HEK293T (cell line): ENCODE data around the gene OR52N4.

ENCODE experiments used
- ARNT ChIP-seq: fragments of 450-650 bp; IDR thresholded peaks from 2 replicates; pipeline ENCODE4 v1.6.1; 2017; ENCODE audit warnings: mild to moderate bottlenecking
- BHLHE40 ChIP-seq: fragments of 450-650 bp; IDR thresholded peaks from 2 replicates; pipeline ENCODE4 v1.6.1; 2016; ENCODE audit warnings: mild to moderate bottlenecking, moderate library complexity, borderline replicate concordance
- CTBP1 ChIP-seq: fragments of 450-650 bp; IDR thresholded peaks from 2 replicates; pipeline ENCODE4 v1.6.1; 2016; ENCODE audit warnings: borderline replicate concordance
- FOXA1 ChIP-seq: fragments of 450-650 bp; IDR thresholded peaks from 2 replicates; pipeline ENCODE4 v1.6.1; 2016; ENCODE audit warnings: mild to moderate bottlenecking
- FOXM1 ChIP-seq: fragments of 450-650 bp; IDR thresholded peaks from 2 replicates; pipeline ENCODE4 v1.6.1; 2017; ENCODE audit warnings: mild to moderate bottlenecking, borderline replicate concordance
- L3MBTL2 ChIP-seq: fragments of 450-650 bp; conservative IDR thresholded peaks from 2 replicates; pipeline ENCODE4 v1.6.1; 2016; ENCODE audit warnings: mild to moderate bottlenecking
- LEF1 ChIP-seq: fragments of 450-650 bp; IDR thresholded peaks from 2 replicates; pipeline ENCODE4 v1.6.1; 2017; ENCODE audit warnings: mild to moderate bottlenecking, borderline replicate concordance
- NFRKB ChIP-seq: fragments of 450-650 bp; IDR thresholded peaks from 2 replicates; pipeline ENCODE4 v1.6.1; 2016; ENCODE audit warnings: mild to moderate bottlenecking, moderate library complexity
- PKNOX1 ChIP-seq: fragments of 450-650 bp; IDR thresholded peaks from 2 replicates; pipeline ENCODE4 v1.6.1; 2016
- TARDBP ChIP-seq: fragments of 450-650 bp; IDR thresholded peaks from 2 replicates; pipeline ENCODE4 v1.6.1; 2016

- TF ChIP-seq PKNOX1 (no peak), FOXA1 (no peak), BHLHE40 (no peak), NFRKB (no peak), LEF1 (no peak), TARDBP (no peak), FOXM1 (no peak), ARNT (no peak), CTBP1 (no peak), L3MBTL2 (no peak)
Measured at GRCh38 chr11:5712507-5712906, 41.5 kb upstream of the OR52N4 start.
